Panc1 (cell line): Measurements from ENCODE around the gene RP2. TPM values are rescaled to one million over a fixed set of nuclear protein-coding genes. Genes with fewer than 3 reads are reported as not detected.

ENCODE experiments used
- ATAC-seq: fragments of 200-7000 bp; cut with Tn5 transposase; 2 replicates; pipeline ENCODE4 v1.9.1; 2020; ENCODE audit warnings: mild to moderate bottlenecking, moderate library complexity
- BruUV-seq: library from RNA; stranded (reverse); fragments of 400-500 nt; replicated peaks from 2 replicates; lab custom pipeline; 2021; lab: Mats Ljungman, UMichigan
- CTCF ChIA-PET: fragments of 300-600 bp; sonication (Branson Sonifier 250); formaldehyde crosslinking; loops from one replicate; lab custom pipeline; 2022; ENCODE audit warnings: antibody characterized with exemption; lab: Charles Lee
- POLR2A ChIA-PET: fragments of 300-600 bp; sonication (Branson Sonifier 250); formaldehyde crosslinking; loops from one replicate; lab custom pipeline; 2022; ENCODE audit warnings: antibody characterized with exemption; lab: Charles Lee
- DNase-seq: peaks from one replicate; pipeline ENCODE4 v3.0.0-alpha.2; 2010; ENCODE audit warnings: low read depth, low spot score
- H3K27ac ChIP-seq: 2 replicates; pipeline ENCODE4 v1.5.1; 2011; ENCODE audit warnings: mild to moderate bottlenecking, low read length, inconsistent platforms
- H3K27me3 ChIP-seq: fragments of 200-500 bp; sonication (Bioruptor generic); 2 replicates; pipeline ENCODE4 v1.6.0; 2014; ENCODE audit warnings: low read length, inconsistent platforms; ENCODE audit not compliant: control insufficient read depth, insufficient read depth
- H3K36me3 ChIP-seq: fragments of 200-500 bp; sonication (Bioruptor generic); 2 replicates; pipeline ENCODE4 v1.5.1; 2014; ENCODE audit warnings: inconsistent platforms, mild to moderate bottlenecking, low read length, moderate library complexity; ENCODE audit not compliant: control insufficient read depth, insufficient read depth
- H3K4me1 ChIP-seq: 2 replicates; pipeline ENCODE4 v1.5.1; 2011; ENCODE audit warnings: inconsistent platforms, mild to moderate bottlenecking, low read length, moderate library complexity; ENCODE audit not compliant: control insufficient read depth, insufficient read depth
- H3K4me3 ChIP-seq, 2 experiments: 2 replicates each; pipeline ENCODE4 v1.5.1; 2011 to 2012; ENCODE audit warnings: low read depth in 2 of 2, low read length in 2 of 2, mild to moderate bottlenecking in 2 of 2, inconsistent platforms in 1 of 2, moderate library complexity in 1 of 2
- H3K9me3 ChIP-seq: fragments of 200-500 bp; sonication (Bioruptor generic); 2 replicates; pipeline ENCODE4 v1.5.1; 2014; ENCODE audit warnings: low read depth, mild to moderate bottlenecking, inconsistent platforms, low read length, moderate library complexity; ENCODE audit not compliant: control insufficient read depth, insufficient read depth
- POLR2AphosphoS5 ChIP-seq: IDR thresholded peaks from 2 replicates; pipeline ENCODE4 v1.6.1; 2012; ENCODE audit warnings: mild to moderate bottlenecking, low read depth, low read length, moderate library complexity
- SIN3A ChIP-seq: IDR thresholded peaks from 2 replicates; pipeline ENCODE4 v1.6.1; 2012; ENCODE audit warnings: low read depth, mild to moderate bottlenecking, low read length, moderate library complexity, borderline replicate concordance; ENCODE audit not compliant: insufficient read depth
- TCF7L2 ChIP-seq: IDR thresholded peaks from 2 replicates; pipeline ENCODE4 v1.6.1; 2011; ENCODE audit warnings: mild to moderate bottlenecking, low read depth, low read length, inconsistent platforms
- in situ Hi-C: cut with HindIII; loops from 2 replicates; pipeline ENCODE4 v1.10.0; 2016; ENCODE audit warnings: low sequenced_read_pairs, low pct_unique_long_range_greater_than_20kb
- intact Hi-C: fragments of 100-400 bp; cut with micrococcal nuclease; formaldehyde crosslinking; loops from one replicate; pipeline ENCODE4 v1.10.0; 2022; ENCODE audit not compliant: unreplicated experiment
- total RNA-seq: library from RNA; stranded (reverse); gene quantifications from one replicate; pipeline ENCODE4 v1.2.1, GENCODE V29; 2021; ENCODE audit not compliant: unreplicated experiment
- TF ChIP-seq, protein P1 (sequence below): fragments of 450-650 bp; IDR thresholded peaks from 2 replicates; pipeline ENCODE4 v1.5.1; 2017; ENCODE audit warnings: mild to moderate bottlenecking
- TF ChIP-seq, protein P2 (sequence below), 2 experiments: IDR thresholded peaks; 2 replicates each; pipeline ENCODE4 v1.6.1; 2011 to 2012; ENCODE audit warnings: low read depth in 2 of 2, control low read depth in 1 of 2, low read length in 1 of 2, mild to moderate bottlenecking in 1 of 2, moderate library complexity in 1 of 2; ENCODE audit not compliant: insufficient read depth in 1 of 2

The RP2 gene
- total RNA-seq, 1 experiment from 2014 or later, result 17.3 TPM

DNA sequence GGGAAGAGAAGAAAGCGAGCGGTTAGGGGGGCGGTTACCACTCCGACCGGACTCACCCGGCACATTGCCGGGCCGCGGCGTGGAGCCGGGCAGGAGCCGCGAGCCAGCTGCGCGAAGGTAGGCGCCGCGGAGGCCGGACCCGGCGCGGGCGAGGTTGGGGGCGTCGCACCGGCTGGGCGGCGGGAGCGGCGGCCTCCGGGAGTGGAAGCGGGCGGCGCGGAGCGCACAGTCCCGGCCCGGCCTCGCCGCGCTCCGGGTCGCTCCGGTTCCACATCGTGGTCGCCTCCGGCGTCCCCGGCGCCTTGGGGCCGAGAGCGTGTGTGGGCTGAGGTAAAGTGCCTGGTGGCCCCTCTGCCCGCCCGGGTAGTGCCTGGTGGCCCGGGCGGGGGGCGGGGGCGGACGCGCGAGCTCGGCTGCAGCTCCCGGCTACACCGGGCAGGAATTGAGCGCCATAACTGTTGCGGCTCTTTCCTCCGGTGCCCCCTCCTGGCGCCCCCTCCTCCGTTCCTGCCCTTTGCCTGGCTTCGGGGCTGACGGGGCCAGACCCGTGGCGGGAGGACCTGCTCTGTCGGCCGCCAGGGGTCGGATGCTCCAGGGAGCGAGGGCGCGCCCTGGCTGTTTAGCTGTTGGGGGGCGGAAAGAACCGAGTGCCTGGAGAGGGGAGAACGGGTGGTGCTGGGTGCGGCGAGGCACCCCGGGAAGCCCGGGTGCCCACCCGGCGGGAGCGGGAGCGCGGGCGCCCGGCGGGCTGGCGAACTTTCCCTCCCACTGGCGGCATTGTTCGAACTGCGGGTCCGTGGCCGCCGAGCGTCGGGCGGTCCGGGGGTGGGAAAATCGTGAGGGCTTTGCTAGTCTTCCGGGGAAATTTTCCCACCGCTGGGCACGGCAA lies 76.0 kb downstream of the RP2 start:
- POLR2A ChIA-PET, result no interaction called here
- in situ Hi-C loops (no loop called here), intact Hi-C loops (no loop called here)
- Histone ChIP-seq H3K36me3 (no peaks in the 10 kb centered on the region), H3K9me3 (no peaks in the 10 kb centered on the region), H3K4me1 (peaks cover 13% of the 10 kb centered on the region), H3K27ac (peak overlapping the region; percentile 83), H3K4me3 (peak overlapping the region; percentile 68 to 73), H3K27me3 (no peaks in the 10 kb centered on the region)
- BruUV-seq, result no TSS peak
- TF ChIP-seq, protein P1, sequence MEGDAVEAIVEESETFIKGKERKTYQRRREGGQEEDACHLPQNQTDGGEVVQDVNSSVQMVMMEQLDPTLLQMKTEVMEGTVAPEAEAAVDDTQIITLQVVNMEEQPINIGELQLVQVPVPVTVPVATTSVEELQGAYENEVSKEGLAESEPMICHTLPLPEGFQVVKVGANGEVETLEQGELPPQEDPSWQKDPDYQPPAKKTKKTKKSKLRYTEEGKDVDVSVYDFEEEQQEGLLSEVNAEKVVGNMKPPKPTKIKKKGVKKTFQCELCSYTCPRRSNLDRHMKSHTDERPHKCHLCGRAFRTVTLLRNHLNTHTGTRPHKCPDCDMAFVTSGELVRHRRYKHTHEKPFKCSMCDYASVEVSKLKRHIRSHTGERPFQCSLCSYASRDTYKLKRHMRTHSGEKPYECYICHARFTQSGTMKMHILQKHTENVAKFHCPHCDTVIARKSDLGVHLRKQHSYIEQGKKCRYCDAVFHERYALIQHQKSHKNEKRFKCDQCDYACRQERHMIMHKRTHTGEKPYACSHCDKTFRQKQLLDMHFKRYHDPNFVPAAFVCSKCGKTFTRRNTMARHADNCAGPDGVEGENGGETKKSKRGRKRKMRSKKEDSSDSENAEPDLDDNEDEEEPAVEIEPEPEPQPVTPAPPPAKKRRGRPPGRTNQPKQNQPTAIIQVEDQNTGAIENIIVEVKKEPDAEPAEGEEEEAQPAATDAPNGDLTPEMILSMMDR, result peak; percentile 82
- peak; percentile 42; the same call in 1 of the 2 replicates for TF ChIP-seq SIN3A
- TF ChIP-seq, protein P2, sequence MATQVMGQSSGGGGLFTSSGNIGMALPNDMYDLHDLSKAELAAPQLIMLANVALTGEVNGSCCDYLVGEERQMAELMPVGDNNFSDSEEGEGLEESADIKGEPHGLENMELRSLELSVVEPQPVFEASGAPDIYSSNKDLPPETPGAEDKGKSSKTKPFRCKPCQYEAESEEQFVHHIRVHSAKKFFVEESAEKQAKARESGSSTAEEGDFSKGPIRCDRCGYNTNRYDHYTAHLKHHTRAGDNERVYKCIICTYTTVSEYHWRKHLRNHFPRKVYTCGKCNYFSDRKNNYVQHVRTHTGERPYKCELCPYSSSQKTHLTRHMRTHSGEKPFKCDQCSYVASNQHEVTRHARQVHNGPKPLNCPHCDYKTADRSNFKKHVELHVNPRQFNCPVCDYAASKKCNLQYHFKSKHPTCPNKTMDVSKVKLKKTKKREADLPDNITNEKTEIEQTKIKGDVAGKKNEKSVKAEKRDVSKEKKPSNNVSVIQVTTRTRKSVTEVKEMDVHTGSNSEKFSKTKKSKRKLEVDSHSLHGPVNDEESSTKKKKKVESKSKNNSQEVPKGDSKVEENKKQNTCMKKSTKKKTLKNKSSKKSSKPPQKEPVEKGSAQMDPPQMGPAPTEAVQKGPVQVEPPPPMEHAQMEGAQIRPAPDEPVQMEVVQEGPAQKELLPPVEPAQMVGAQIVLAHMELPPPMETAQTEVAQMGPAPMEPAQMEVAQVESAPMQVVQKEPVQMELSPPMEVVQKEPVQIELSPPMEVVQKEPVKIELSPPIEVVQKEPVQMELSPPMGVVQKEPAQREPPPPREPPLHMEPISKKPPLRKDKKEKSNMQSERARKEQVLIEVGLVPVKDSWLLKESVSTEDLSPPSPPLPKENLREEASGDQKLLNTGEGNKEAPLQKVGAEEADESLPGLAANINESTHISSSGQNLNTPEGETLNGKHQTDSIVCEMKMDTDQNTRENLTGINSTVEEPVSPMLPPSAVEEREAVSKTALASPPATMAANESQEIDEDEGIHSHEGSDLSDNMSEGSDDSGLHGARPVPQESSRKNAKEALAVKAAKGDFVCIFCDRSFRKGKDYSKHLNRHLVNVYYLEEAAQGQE (IDR thresholded peaks at IDR 0.05; ENCODE audit: insufficient read depth in 1 of 2, low read depth in 2 of 2, low read length in 1 of 2), result no peak
- DNase-seq, result no peak
- ATAC-seq, result peak; percentile 83
- CTCF ChIA-PET, result interaction anchor here (0.6 kb wide), 1 partner anchor 325 kb away, joined by 13 read pairs; no protein-coding TSS in a partner anchor

DNA sequence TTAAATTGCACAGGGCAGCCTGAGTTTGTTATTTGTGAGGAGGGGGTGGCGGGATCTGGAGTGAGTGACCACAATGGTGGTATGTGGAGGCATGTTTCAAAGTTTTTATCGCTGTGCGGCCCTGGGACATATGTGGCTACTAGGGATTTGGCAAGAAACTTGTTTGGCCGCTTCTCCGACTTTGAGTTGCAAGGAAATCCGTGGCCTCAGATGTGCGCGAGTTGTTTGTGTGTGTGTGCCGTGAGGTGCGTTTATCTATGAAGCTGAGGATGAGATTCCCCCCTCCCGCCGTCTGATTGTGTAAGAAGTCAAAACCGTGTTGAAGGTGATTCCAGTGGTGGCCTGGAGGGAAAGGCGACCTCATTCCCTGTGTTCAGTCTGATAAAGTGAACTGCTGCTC lies 76.8 kb downstream of the RP2 start:
- Histone ChIP-seq H3K27me3 (no peaks in the 10 kb centered on the region), H3K4me1 (peaks cover 13% of the 10 kb centered on the region), H3K36me3 (no peaks in the 10 kb centered on the region), H3K4me3 (peak overlapping the region; percentile 68 to 73), H3K9me3 (no peaks in the 10 kb centered on the region), H3K27ac (peak overlapping the region; percentile 83)
- BruUV-seq, result TSS peak; percentile 74
- DNase-seq, result no peak
- CTCF ChIA-PET, result interaction anchor here (0.6 kb wide), 1 partner anchor 324 kb away, joined by 13 read pairs; no protein-coding TSS in a partner anchor
- POLR2A ChIA-PET, result no interaction called here
- intact Hi-C loops, result no loop called here
- TF ChIP-seq, protein P2 (IDR thresholded peaks at IDR 0.05; ENCODE audit: insufficient read depth in 1 of 2, low read depth in 2 of 2, low read length in 1 of 2), result no peak
- TF ChIP-seq, protein P1, result no peak
- TF ChIP-seq TCF7L2 (no peak), POLR2AphosphoS5 (no peak), SIN3A (no peak)
- in situ Hi-C loops, result no loop called here
- ATAC-seq, result no peak
